Left cardiac atrium (tissue), 4 donors: Measurements from ENCODE around the gene RABEPK. TPM values are rescaled to one million over a fixed set of nuclear protein-coding genes. Genes with fewer than 3 reads are reported as not detected.
A peak's percentile ranks its signal among the peaks of the same experiment; 100 is the strongest.

ENCODE experiments used
- ATAC-seq, 2 donors: fragments of 200-7000 bp; cut with Tn5 transposase; one replicate each; pipeline ENCODE4 v1.9.1; 2020; ENCODE audit warnings: mild to moderate bottlenecking in 2 of 2, moderate library complexity in 2 of 2
- DNase-seq: peaks from one replicate; pipeline ENCODE4 v3.0.0-alpha.2; 2020
- intact Hi-C, 2 donors: fragments of 100-400 bp; cut with DNase I; formaldehyde crosslinking; loops; one replicate each; pipeline versions ENCODE4 v1.14.1 to v1.15.1; 2022 to 2023
- total RNA-seq, 2 donors: library from RNA; stranded (reverse); fragmentation: NEBNext Ultra II Directional; extraction: Animal tissue kit (Norgen Biotek cat#: 25700); gene quantifications; one replicate each; pipeline ENCODE4 v1.2.1, GENCODE V29; 2021
- donor health status: DM: no; HTN: yes; CAD: no.
- donor health status: DM: no; HTN: yes; CAD: no; lungs with severe emphysema.
- donor health status: DM: yes; HTN: yes; CAD: no.
- donor health status: Dilated cardiomyopathy.

RABEPK gene
- total RNA-seq, 2 donors from 2014 or later: 8.3 to 10.0 TPM

DNA sequence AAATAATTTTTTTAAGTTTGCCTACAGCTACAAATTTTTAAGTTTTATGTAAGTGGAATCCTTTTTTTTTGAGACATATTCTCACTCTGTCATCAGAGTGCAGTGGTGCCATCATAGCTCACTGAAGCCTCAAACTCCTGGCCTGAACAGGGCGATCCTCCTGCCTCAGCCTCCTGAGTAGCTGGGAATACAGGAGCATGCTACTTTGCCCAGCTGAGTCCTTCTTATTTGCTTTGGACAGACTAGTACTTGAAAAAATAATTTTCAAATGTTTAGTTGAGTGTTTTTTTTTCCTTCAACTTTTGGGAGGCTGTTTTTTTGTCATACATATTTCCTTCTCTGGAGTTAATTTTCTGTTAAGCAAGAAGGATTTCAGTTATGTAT, 68.7 kb downstream of the RABEPK start:
- intact Hi-C loops: no loop called here
- DNase-seq (no peak), ATAC-seq (no peak)

- DNase-seq (no peak), ATAC-seq (no peak)
- intact Hi-C loops: no loop called here
Measured at GRCh38 chr9:125271081-125271480, 70.7 kb downstream of the RABEPK start.

DNA sequence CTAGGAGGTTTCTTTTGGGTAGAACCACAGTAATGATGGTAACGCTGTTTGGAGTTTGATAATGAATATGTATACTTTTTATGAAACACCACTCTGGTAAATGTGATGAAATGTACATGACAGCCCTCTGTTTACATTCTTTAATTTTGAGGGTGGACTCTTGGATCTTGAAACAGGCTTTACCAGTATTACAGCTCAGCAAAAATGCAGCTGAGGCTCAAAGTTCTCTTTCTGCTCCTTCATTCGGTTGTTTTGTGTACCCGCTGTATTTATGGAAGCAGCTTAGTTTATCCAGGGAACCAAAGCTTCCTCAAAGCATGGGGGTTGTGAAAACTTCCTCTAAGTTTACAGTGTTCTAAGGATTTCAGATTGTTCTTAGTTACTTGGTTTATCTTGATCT, 72.4 kb downstream of the RABEPK start:
- intact Hi-C loops: no loop called here
- ATAC-seq (peak in 1 of 2 donors; percentile 33), DNase-seq (no peak)

GRCh38 chr9:125276771-125277170, 76.4 kb downstream of the RABEPK start:
- DNase-seq (no peak), ATAC-seq (no peak)
- intact Hi-C loops: no loop called here

DNA sequence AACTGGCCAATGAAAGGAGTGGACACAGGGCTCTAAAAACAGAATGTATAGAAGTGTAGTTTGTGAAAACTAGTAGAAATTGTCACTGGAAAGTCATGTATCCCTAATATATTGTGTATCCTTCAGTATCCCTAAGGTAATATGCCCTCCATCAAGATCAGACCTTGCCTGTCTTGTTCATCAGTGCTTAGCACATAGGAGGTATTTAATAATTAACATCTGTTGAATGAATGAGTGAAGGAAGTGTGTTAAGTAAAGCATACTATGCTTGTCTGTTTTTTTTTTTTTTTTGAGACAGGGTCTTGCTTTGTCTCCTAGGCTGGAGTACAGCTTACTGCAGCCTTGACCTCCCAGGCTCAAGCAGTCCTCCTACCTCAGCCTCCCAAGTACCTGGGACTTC, 77.1 kb downstream of the RABEPK start:
- ATAC-seq (no peak), DNase-seq (no peak)

GRCh38 chr9:125280945-125281344, 80.6 kb downstream of the RABEPK start:
- no peak for DNase-seq
- no peak for ATAC-seq
- intact Hi-C loops: no loop called here

More for the DNA sequence above, 77.1 kb downstream of the RABEPK start:
- intact Hi-C loops: no loop called here

Other genes with a start within 250 kb of the RABEPK start
- gene SCAI, start 57.0 kb upstream of the RABEPK start, total RNA-seq: 1 to 10 TPM; 5.6 to 5.8 TPM
- gene PPP6C, start 10.7 kb upstream of the RABEPK start, total RNA-seq: 10 to 100 TPM; 34.0 to 38.9 TPM
- gene HSPA5, start 40.8 kb downstream of the RABEPK start, total RNA-seq: 100 to 1,000 TPM; 273 to 342 TPM
- 10 to 100 TPM; 30.7 to 36.8 TPM for gene GAPVD1, start 61.3 kb downstream of the RABEPK start, total RNA-seq